ENCODE results near the gene SNTG2.
"Not testable (repeated sequence)": the region's sequence is repeated elsewhere in the genome, so short reads cannot be mapped to it uniquely, and the experiment has no call there.

The SNTG2 gene

GRCh38 chr2:1209246-1209645, 258.6 kb downstream of the SNTG2 start:
- DNase-seq, result no peak

GRCh38 chr2:1209761-1210160, 259.1 kb downstream of the SNTG2 start:
- DNase-seq, result no peak

- no peak for DNase-seq
These were observed 259.7 kb downstream of the SNTG2 start for GRCh38 chr2:1210352-1210751.

- DNase-seq, result no peak
These were observed 269.4 kb downstream of the SNTG2 start for GRCh38 chr2:1219901-1220573.

- DNase-seq, result peak; percentile 6
These were observed 271.4 kb downstream of the SNTG2 start for GRCh38 chr2:1222056-1222455.

GRCh38 chr2:1223791-1224190, 273.1 kb downstream of the SNTG2 start:
- no peak for DNase-seq

- no peak for DNase-seq
These were observed 274.3 kb downstream of the SNTG2 start for GRCh38 chr2:1224901-1225300.

- DNase-seq, result no peak
These were observed 276.1 kb downstream of the SNTG2 start for GRCh38 chr2:1226766-1227165.

- DNase-seq, result no peak
These were observed 276.7 kb downstream of the SNTG2 start for GRCh38 chr2:1227274-1227900.

- not testable (repeated sequence) for DNase-seq
These were observed 278.9 kb downstream of the SNTG2 start for GRCh38 chr2:1229596-1229995.

GRCh38 chr2:1230155-1230893, 279.7 kb downstream of the SNTG2 start:
- no peak for DNase-seq

GRCh38 chr2:1231466-1232063, 280.9 kb downstream of the SNTG2 start:
- no peak for DNase-seq

GRCh38 chr2:1233281-1233680, 282.6 kb downstream of the SNTG2 start:
- DNase-seq, result no peak

GRCh38 chr2:1234731-1235308, 284.2 kb downstream of the SNTG2 start:
- DNase-seq, result no peak

GRCh38 chr2:1235806-1236205, 285.2 kb downstream of the SNTG2 start:
- no peak for DNase-seq

- no peak for DNase-seq
These were observed 286.0 kb downstream of the SNTG2 start for GRCh38 chr2:1236606-1237005.

GRCh38 chr2:1237783-1238182, 287.1 kb downstream of the SNTG2 start:
- DNase-seq, result no peak

GRCh38 chr2:1238598-1239138, 288.0 kb downstream of the SNTG2 start:
- DNase-seq, result no peak

GRCh38 chr2:1245193-1245592, 294.5 kb downstream of the SNTG2 start:
- no peak for DNase-seq

- DNase-seq, result no peak
These were observed 295.6 kb downstream of the SNTG2 start for GRCh38 chr2:1246239-1246638.

GRCh38 chr2:1246991-1247390, 296.3 kb downstream of the SNTG2 start:
- DNase-seq, result no peak

GRCh38 chr2:1248187-1248586, 297.5 kb downstream of the SNTG2 start:
- peak; percentile 22 for DNase-seq

Measured in hematopoietic multipotent progenitor cell treated with erythropoietin and hydrocortisone succinate and interleukin-3 and kit ligand, for 4 days (in vitro differentiated cells).